ENCODE results near the gene SFXN2. TPM values are rescaled to one million over a fixed set of nuclear protein-coding genes. Genes with fewer than 3 reads are reported as not detected.

SFXN2 gene
- total and polyA plus RNA-seq, 2 donors (not counting 1 experiment from before 2014, with no cell fraction given), result 3.1 to 6.5 TPM

DNA sequence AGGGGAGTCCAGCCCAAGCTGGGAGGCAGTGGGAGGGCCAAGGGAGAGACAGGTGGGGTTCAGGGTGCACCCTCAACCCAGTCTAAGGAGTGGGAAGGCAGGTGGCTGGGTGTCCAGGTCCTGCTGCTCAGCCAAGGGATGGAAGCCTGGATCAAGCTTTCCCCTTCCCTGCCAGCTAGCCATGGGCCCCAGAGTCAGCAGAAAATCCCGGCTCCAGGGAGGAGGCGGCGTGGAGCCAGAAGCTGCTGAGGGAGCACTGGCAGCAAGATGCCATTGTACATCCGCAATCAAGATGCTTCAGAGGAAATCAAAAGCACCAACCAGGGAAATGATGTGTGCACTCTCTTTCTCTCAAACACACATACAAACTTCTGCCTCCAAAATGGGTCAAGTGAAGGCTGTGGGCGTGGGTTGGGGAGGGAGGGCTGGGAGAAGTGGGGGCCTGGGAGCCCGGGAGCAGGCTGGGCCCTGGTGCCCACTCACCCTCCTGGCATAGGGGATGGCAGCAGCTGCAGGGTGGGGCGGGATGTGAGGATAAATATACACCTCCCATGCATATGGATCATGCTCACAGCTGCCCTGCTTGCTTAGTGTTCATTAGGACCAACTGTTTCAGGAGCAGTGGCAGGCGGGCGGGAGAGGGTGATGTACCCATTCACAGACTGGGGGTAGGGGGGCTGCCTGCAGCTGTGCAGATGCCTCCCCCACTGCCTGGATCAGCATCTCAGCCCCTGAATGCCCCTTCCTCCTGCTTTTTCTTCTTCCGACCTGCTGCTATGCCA is 45.9 kb upstream of the SFXN2 start:
- Histone ChIP-seq H3K79me2 (ENCODE audit: control insufficient read depth, insufficient read depth, low read length) (no peaks in the 10 kb centered on the region), H3K9ac (ENCODE audit: insufficient read depth, low read length) (no peak overlapping the region), H3K4me2 (ENCODE audit: extremely low read depth, insufficient read depth, low read length) (no peak overlapping the region), H2AFZ (ENCODE audit: low read length) (no peak overlapping the region), H3K4me3 (replicated peaks in 1 of 4; ENCODE audit: control extremely low read depth in 1 of 4, insufficient read depth in 1 of 4, low read depth in 3 of 4, low read length in 4 of 4) (no peak overlapping the region), H3K4me1 (ENCODE audit: control insufficient read depth, extremely low read depth, insufficient read depth, low read length) (peaks cover 23% of the 10 kb centered on the region), H3K27ac (ENCODE audit: insufficient read depth, low read length) (no peak overlapping the region), H3K36me3 (ENCODE audit: control insufficient read depth, insufficient read depth, low read length) (no peaks in the 10 kb centered on the region), H3K9me3 (ENCODE audit: control insufficient read depth, insufficient read depth, low read depth, low read length) (no peaks in the 10 kb centered on the region), H4K20me1 (ENCODE audit: control insufficient read depth, extremely low read depth, insufficient read depth, low read length) (no peaks in the 10 kb centered on the region), H3K27me3 (ENCODE audit: control insufficient read depth, insufficient read depth, low read length) (no peaks in the 10 kb centered on the region)
- no peak for DNase-seq (ENCODE audit: low read depth in 2 of 2)
- TF ChIP-seq, protein P1, sequence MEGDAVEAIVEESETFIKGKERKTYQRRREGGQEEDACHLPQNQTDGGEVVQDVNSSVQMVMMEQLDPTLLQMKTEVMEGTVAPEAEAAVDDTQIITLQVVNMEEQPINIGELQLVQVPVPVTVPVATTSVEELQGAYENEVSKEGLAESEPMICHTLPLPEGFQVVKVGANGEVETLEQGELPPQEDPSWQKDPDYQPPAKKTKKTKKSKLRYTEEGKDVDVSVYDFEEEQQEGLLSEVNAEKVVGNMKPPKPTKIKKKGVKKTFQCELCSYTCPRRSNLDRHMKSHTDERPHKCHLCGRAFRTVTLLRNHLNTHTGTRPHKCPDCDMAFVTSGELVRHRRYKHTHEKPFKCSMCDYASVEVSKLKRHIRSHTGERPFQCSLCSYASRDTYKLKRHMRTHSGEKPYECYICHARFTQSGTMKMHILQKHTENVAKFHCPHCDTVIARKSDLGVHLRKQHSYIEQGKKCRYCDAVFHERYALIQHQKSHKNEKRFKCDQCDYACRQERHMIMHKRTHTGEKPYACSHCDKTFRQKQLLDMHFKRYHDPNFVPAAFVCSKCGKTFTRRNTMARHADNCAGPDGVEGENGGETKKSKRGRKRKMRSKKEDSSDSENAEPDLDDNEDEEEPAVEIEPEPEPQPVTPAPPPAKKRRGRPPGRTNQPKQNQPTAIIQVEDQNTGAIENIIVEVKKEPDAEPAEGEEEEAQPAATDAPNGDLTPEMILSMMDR (conservative IDR thresholded peaks at IDR 0.05 in 1 of 2, IDR thresholded peaks at IDR 0.05 in 1 of 2; ENCODE audit: low read depth in 1 of 2, low read length in 2 of 2), result no peak
- no peak for TF ChIP-seq EZH2 (IDR thresholded peaks at IDR 0.05; ENCODE audit: low read length, missing control alignments)

- H3K27ac ChIP-seq (ENCODE audit: insufficient read depth, low read length), result peak overlapping the region; percentile 10
- H3K9ac ChIP-seq (ENCODE audit: insufficient read depth, low read length), result no peak overlapping the region
- no peak overlapping the region for H3K4me2 ChIP-seq (ENCODE audit: extremely low read depth, insufficient read depth, low read length)
- no peaks in the 10 kb centered on the region for H3K36me3 ChIP-seq (ENCODE audit: control insufficient read depth, insufficient read depth, low read length)
- H4K20me1 ChIP-seq (ENCODE audit: control insufficient read depth, extremely low read depth, insufficient read depth, low read length), result no peaks in the 10 kb centered on the region
- H3K4me3 ChIP-seq (replicated peaks in 1 of 4; ENCODE audit: control extremely low read depth in 1 of 4, insufficient read depth in 1 of 4, low read depth in 3 of 4, low read length in 4 of 4), result no peak overlapping the region
- H2AFZ ChIP-seq (ENCODE audit: low read length), result no peak overlapping the region
- H3K27me3 ChIP-seq (ENCODE audit: control insufficient read depth, insufficient read depth, low read length), result no peaks in the 10 kb centered on the region
- H3K79me2 ChIP-seq (ENCODE audit: control insufficient read depth, insufficient read depth, low read length), result no peaks in the 10 kb centered on the region
- no peaks in the 10 kb centered on the region for H3K9me3 ChIP-seq (ENCODE audit: control insufficient read depth, insufficient read depth, low read depth, low read length)
- DNase-seq (ENCODE audit: low read depth in 2 of 2), result peak; percentile 35 to 50
- TF ChIP-seq, protein P1 (conservative IDR thresholded peaks at IDR 0.05 in 1 of 2, IDR thresholded peaks at IDR 0.05 in 1 of 2; ENCODE audit: low read depth in 1 of 2, low read length in 2 of 2), result peak; percentile 30 to 35
- TF ChIP-seq EZH2 (IDR thresholded peaks at IDR 0.05; ENCODE audit: low read length, missing control alignments), result no peak
- peaks cover 31% of the 10 kb centered on the region for H3K4me1 ChIP-seq (ENCODE audit: control insufficient read depth, extremely low read depth, insufficient read depth, low read length)
Measured at GRCh38 chr10:102669206-102670064, 45.0 kb upstream of the SFXN2 start.

DNA sequence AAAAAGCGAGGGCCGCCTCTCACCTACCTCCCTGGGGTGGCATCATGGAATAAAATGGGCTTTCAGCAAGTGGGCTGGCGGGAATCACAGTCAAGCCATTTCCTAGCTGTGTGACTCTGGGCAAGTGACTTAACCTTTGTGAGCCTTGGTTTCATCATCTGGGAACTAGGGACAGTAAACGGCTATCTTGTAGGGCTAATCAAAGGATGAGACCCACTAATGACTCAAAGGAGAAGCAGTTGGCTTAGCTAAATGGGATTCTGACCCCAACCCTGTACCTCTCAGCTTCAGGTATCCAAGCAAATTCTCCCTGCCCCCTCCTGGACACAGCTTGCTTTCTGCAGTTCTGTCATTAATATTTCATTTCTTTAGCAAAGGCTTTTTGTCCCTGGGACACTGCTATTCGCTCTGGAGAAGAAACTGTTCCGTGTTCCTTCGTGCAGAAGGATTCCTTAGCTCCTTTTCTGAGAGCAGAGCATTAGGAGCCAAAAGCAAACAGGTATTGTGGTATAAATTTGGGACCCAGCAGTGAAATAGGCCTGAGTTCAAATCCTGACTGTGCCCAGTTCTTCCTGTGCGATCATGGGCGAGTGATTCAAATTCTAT is 44.3 kb upstream of the SFXN2 start:
- Histone ChIP-seq H3K79me2 (ENCODE audit: control insufficient read depth, insufficient read depth, low read length) (no peaks in the 10 kb centered on the region), H3K27me3 (ENCODE audit: control insufficient read depth, insufficient read depth, low read length) (no peaks in the 10 kb centered on the region), H4K20me1 (ENCODE audit: control insufficient read depth, extremely low read depth, insufficient read depth, low read length) (no peaks in the 10 kb centered on the region), H3K27ac (ENCODE audit: insufficient read depth, low read length) (no peak overlapping the region), H3K9me3 (ENCODE audit: control insufficient read depth, insufficient read depth, low read depth, low read length) (no peaks in the 10 kb centered on the region), H3K9ac (ENCODE audit: insufficient read depth, low read length) (no peak overlapping the region), H2AFZ (ENCODE audit: low read length) (no peak overlapping the region), H3K4me2 (ENCODE audit: extremely low read depth, insufficient read depth, low read length) (no peak overlapping the region), H3K4me3 (replicated peaks in 1 of 4; ENCODE audit: control extremely low read depth in 1 of 4, insufficient read depth in 1 of 4, low read depth in 3 of 4, low read length in 4 of 4) (no peak overlapping the region), H3K36me3 (ENCODE audit: control insufficient read depth, insufficient read depth, low read length) (no peaks in the 10 kb centered on the region), H3K4me1 (ENCODE audit: control insufficient read depth, extremely low read depth, insufficient read depth, low read length) (peaks cover 38% of the 10 kb centered on the region)
- no peak for DNase-seq (ENCODE audit: low read depth in 2 of 2)
- no peak for TF ChIP-seq EZH2 (IDR thresholded peaks at IDR 0.05; ENCODE audit: low read length, missing control alignments)
- TF ChIP-seq, protein P1 (conservative IDR thresholded peaks at IDR 0.05 in 1 of 2, IDR thresholded peaks at IDR 0.05 in 1 of 2; ENCODE audit: low read depth in 1 of 2, low read length in 2 of 2), result peak in 1 of 2 donors; percentile 0

All from fibroblast of lung (primary cell).